GM10266 (cell line): ENCODE results near the gene ARHGAP45.

Source experiments
- DNase-seq: peaks from one replicate; pipeline ENCODE4 v3.0.0; 2012; ENCODE audit errors: extremely low spot score
- CTCF ChIP-seq: IDR thresholded peaks from 2 replicates; pipeline ENCODE4 v1.5.1; 2012; ENCODE audit warnings: mild to moderate bottlenecking, low read depth; ENCODE audit not compliant: control insufficient read depth, insufficient read depth; ENCODE audit errors: missing control alignments

The ARHGAP45 gene

GRCh38 chr19:1041272-1041834, 25.6 kb upstream of the ARHGAP45 start:
- no peak for TF ChIP-seq CTCF
- no peak for DNase-seq

- no peak for DNase-seq
- no peak for TF ChIP-seq CTCF
Measured at GRCh38 chr19:1041835-1042685, 24.9 kb upstream of the ARHGAP45 start.

- no peak for TF ChIP-seq CTCF
- no peak for DNase-seq
Measured at GRCh38 chr19:1042689-1043511, 24.1 kb upstream of the ARHGAP45 start.

- TF ChIP-seq CTCF = no peak
- DNase-seq = peak; percentile 76
Measured at GRCh38 chr19:1045247-1045603, 21.7 kb upstream of the ARHGAP45 start.

- TF ChIP-seq CTCF = no peak
- no peak for DNase-seq
Measured at GRCh38 chr19:1046117-1046626, 20.8 kb upstream of the ARHGAP45 start.

GRCh38 chr19:1046836-1047695, 19.9 kb upstream of the ARHGAP45 start:
- no peak for DNase-seq
- no peak for TF ChIP-seq CTCF
